NOMO-1 (cell line): ENCODE measurements around the gene CHST13.
A peak's percentile ranks its signal among the peaks of the same experiment; 100 is the strongest.

Source experiments
- DNase-seq, 2 experiments: peaks; one replicate each; lab custom pipeline; 2025; ENCODE audit not compliant: unreplicated experiment in 2 of 2; lab: John Stamatoyannopoulos, UW

CHST13 gene

GRCh38 chr3:126539558-126540250 is 15.7 kb downstream of the CHST13 start:
- DNase-seq: no peak

- DNase-seq: peak; percentile 53 to 76
Observed at GRCh38 chr3:126540342-126540849, 16.4 kb downstream of the CHST13 start.

- no peak for DNase-seq
Observed at GRCh38 chr3:126540951-126541627, 17.1 kb downstream of the CHST13 start.

- no peak for DNase-seq
Observed at GRCh38 chr3:126541628-126542339, 17.8 kb downstream of the CHST13 start.

GRCh38 chr3:126542340-126543241 is 18.6 kb downstream of the CHST13 start:
- DNase-seq: no peak

- DNase-seq: no peak
Observed at GRCh38 chr3:126543457-126544061, 19.6 kb downstream of the CHST13 start.

- DNase-seq: no peak
Observed at GRCh38 chr3:126544596-126545281, 20.8 kb downstream of the CHST13 start.

GRCh38 chr3:126545544-126545943 is 21.6 kb downstream of the CHST13 start:
- no peak for DNase-seq

- no peak for DNase-seq
Observed at GRCh38 chr3:126546013-126546412, 22.1 kb downstream of the CHST13 start.

- DNase-seq: no peak
Observed at GRCh38 chr3:126546549-126547239, 22.7 kb downstream of the CHST13 start.

- no peak for DNase-seq
Observed at GRCh38 chr3:126547721-126548120, 23.8 kb downstream of the CHST13 start.

GRCh38 chr3:126548556-126549466 is 24.9 kb downstream of the CHST13 start:
- DNase-seq: no peak

- DNase-seq: no peak
Observed at GRCh38 chr3:126549861-126550487, 26.0 kb downstream of the CHST13 start.

- no peak for DNase-seq
Observed at GRCh38 chr3:126550488-126551051, 26.6 kb downstream of the CHST13 start.

GRCh38 chr3:126551121-126551838 is 27.3 kb downstream of the CHST13 start:
- no peak for DNase-seq

GRCh38 chr3:126551839-126552687 is 28.1 kb downstream of the CHST13 start:
- no peak for DNase-seq
